ENCODE results near the gene DLK2.
"Not testable (repeated sequence)": the region's sequence is repeated elsewhere in the genome, so short reads cannot be mapped to it uniquely, and the experiment has no call there.

DNA sequence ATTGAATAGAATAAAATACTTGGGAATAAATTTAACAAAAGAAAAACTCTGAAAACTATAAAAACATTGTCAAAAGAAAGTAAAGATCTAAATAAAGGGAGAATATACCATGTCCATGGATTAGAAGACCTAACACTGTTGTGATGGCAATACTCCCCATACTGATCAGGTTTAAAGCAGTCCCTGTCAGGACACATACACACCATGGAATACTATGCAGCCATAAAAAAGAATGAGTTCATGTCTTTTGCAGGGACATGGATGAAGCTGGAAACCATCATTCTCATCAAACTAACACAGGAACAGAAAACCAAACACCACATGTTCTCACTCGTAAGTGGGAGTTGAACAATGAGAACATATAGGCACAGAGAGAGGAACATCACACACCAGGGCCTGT is 44.6 kb downstream of the DLK2 start:
- TF ChIP-seq EZH2 (IDR thresholded peaks at IDR 0.05; ENCODE audit: low read length, unreplicated experiment); CTCF (conservative IDR thresholded peaks at IDR 0.05; ENCODE audit: low read depth, low read length); EZH2phosphoT487 (IDR thresholded peaks at IDR 0.05; ENCODE audit: borderline replicate concordance, low read length): not testable (repeated sequence)

Measured in PC-3 (cell line).